EL (cell line): ENCODE measurements around the gene CHGA.

ENCODE experiments used
- DNase-seq: peaks from one replicate; pipeline ENCODE4 v3.0.0-alpha.2; 2016

CHGA gene, protein sequence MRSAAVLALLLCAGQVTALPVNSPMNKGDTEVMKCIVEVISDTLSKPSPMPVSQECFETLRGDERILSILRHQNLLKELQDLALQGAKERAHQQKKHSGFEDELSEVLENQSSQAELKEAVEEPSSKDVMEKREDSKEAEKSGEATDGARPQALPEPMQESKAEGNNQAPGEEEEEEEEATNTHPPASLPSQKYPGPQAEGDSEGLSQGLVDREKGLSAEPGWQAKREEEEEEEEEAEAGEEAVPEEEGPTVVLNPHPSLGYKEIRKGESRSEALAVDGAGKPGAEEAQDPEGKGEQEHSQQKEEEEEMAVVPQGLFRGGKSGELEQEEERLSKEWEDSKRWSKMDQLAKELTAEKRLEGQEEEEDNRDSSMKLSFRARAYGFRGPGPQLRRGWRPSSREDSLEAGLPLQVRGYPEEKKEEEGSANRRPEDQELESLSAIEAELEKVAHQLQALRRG

DNA sequence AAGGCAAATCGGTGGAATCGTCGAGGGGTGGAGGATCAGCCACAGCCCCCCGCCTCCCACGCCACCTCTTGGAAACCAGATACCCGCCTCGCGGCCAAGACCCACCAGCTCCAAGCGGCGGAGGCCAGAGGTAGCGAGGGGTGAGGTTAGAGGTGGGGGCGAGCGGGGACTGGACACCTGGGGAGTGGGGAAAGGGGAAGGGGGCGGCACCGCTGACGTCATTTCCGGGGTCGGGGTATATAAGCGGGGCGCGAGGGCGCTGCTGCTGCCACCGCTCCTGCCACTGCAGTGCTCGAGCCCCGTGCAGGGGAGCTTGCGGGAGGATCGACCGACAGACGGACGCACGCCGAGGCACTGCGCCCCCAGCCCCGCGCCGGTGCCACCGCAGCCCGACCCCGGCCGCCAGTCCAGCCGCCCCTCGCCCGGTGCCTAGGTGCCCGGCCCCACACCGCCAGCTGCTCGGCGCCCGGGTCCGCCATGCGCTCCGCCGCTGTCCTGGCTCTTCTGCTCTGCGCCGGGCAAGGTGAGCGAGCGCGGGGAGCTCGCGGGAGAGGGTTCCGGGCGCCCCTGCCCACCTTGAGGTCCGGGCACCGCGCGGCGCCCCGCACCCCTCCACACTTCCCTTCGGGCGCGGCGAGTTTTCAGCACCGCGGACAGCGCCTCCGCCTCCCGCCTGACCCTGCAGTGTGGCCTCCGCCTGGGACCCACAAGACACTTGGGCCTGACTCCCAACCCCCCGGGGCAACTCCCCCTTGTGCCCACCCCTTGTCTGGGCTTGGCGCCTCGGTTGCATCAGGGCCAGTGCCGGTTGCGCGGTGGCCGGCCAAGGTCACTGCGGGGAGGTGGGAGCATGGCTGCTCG is at the start of gene CHGA:
Gene CHGA, plus strand, starts transcription at position 268 of the 861 bp plus-strand sequence. Its CDS starts 210 bp downstream, at position 478.
- DNase-seq, result peak; percentile 12

DNA sequence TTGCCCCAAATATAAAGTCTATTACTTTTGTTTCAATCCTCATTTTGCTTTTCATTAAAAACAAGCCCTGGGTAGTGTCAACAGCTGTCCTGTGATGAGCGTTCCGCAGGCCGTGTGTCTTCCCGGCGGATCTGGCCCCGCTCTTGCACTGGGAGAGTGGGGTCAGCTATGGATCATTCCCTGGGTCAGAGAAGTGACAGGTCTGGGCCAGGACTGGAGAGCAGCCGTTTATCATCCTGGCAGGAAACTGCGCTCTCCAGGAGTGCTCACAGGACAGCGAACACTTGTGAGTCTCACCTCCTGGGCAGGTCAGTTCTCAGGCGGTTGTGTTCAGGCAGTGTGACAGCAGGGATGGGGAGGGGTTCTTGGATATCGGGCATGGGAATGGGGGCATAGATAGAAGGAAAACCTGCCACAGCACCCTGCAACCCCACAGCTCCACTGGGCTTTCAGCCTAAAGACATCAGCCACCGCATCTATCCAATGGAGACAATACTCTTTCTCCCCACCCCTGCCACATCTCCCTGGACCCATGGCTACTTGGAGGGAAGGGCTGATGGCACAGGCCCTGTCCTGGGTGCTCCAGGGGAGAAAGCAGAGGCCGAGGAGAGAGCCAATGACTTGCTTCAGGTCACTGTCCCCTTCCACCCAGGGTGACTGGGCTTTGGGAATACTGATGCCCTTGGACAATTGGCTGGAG is 47.8 kb upstream of the CHGA start:
- DNase-seq, result no peak

DNA sequence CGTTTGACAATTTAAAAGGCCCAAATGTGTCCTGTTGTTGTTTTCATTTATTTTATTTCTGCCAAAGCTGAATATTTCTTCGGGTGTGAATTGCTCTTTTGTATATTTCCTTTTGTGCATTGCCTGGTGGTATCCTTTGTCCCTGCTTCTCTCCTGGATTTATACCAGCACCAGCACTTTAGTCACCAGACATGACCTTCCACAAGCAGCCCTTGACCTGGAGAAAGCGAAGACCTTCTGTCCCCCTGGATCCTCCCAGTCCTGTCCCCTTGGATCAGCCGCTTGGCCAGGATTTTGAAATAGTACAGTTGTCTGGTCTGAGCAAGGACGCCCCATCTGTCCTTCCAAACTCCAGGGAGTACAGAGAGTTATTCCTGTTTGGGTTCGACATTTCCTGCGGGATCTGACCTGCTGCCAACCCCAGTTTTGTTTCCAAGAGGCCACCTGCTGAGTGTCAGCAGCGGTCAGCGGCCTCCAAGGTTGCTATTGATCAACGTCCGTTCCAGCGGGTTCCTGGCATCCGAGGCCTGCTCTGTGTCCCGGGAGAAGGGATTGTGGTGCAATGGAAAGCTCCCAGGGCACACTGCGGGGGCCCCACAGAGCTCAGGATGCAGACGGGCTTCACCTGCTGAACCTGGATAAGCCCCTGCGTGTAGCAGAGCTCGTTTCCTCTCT is 45.1 kb upstream of the CHGA start:
- DNase-seq, result no peak

DNA sequence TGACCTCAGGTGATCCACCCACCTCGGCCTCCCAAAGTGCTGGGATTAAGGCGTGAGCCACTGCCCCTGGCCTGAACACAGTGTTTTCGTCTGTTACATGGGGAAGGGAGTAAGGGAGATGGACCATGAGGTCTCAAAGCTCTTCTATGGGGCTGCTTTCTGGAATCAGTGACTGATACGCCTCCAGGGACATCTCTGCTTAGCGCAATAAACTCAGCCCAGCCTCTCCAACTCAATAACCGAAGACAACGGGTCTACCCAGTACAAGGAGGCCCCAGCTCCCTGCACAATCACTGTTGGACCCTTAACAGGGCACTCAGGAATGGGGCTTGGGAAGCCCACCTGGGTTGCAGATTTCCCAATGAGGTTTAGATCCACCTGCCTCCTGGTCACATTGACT is 42.6 kb upstream of the CHGA start:
- no peak for DNase-seq

DNA sequence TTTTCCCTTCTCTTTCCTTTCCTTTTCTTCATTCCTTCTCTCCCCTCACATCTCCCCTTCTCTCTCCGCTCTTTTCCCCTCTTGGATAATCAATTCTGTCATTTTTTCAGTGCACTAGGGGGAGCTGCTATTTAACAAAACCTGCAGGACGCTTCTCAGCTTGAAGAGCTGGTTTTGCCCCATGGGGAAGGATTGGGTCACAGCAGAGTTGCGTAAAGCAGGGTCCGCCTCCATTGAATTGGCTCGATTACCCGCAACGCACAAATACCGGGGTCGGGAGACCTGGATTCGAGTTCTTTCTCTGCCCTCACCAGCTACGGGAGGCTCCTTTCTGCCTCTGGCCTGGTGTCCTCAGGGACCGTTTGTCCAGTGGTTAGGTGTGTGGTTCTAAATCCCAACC is 42.1 kb upstream of the CHGA start:
- peak; percentile 16 for DNase-seq

DNA sequence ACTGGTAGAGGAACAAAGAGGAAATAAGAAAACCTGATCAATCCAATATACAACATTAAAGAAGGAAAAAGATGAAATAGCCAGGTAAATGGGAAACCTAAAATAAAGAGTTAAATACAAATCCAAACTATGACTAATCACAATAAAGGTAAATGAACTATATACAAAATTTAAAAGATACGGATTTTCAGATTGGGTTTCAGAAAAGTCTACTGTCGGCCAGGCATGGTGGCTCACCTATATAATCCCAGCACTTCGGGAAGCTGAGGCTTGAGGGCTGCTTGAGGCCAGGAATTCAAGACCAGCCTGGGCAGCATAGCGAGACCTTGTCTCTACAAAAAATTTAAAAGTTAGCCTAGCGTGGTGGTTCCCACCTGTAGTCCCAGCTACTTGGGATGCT is 39.9 kb upstream of the CHGA start:
- no peak for DNase-seq

DNA sequence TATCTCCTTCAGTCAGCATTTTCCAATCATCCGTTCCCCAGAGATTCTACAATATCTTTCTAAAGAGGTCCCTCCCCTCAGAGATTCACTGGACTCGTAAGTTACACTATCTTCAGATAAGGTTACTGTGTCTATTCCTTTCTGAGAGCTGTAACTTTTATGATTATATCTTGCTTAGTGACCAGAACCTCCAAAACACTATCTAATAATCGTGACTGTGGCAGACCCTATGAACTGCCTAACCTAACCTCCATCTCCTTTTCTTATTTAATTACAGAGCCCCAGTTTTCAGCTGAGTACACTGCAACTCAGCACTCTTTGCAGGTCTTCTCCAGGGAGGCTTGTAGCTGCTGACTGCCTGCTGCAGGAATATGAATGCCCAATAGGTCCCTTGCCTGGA is 38.5 kb upstream of the CHGA start:
- no peak for DNase-seq

DNA sequence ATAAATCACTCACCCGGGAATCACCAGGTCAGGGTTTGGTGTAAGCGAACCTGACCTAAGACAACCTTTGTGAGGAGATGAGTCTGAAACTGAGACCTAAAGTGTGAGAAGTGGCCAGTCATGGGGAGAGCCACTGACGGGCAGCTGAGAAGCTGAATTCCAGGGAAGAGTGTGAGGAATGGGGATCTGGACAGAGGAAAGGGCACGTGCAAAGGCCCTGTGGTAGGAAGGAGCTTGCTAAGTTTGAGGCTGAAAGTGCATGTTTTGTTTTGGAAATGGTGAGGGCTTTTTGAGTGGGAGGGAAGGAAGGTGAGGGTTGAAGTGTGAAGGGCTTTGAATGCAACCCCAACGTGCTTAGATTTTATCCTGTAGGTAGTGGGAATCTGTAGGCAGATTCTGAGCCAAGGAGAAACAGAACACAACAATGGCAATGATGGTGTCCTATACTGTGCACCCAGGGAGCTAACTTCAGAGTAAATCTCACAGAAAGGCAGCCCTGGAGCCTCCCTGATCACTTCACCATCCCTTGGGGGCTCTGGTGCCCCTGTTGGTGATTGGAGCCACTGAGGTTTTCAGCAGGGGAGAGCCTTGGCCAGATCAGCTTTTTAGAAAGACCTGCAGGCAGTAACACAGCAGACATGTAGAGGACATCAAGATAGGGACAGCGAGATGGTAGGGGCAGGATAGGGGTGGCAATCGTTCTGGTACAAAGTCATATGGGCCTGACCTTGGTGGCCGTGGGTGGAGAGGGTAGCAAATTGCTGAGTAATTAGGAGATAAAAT is 37.5 kb upstream of the CHGA start:
- no peak for DNase-seq

DNA sequence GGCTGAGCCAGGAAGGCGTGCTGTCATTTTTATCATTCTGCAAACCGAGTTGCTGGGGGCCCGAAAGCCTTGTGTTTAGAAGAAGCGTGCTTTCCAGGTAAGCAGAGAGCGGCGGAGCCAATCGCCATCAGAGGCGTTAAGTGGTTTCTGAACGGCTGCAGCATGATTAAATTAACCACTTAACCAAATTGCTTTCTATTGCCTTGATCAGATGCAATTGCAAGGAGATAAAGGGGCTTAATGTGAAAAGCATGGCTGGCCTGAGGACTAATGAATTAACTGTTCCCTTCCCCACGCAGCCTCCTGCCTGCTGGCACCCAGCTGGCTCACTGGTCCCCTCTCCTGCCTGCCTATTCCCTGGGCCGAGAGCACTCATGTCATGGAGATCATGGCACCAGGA is 36.6 kb upstream of the CHGA start:
- no peak for DNase-seq

DNA sequence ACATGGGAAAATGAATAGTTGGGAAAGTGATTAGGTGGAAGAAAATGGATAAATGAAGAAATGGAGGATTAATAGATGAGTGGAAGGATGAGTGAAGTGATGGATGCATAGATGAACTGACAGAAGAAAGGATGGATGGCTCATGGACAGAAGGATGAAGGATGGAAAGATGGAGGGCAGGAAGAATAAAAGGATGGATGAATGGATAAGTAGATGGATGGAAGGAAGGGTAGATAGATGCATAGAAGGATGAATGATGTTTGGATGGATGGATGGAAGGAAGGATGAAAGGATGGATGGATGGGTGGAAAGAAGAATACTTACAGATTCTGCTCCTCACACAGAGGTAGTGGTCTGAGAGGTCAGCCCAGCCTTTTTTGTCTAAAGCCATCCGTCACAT is 35.8 kb upstream of the CHGA start:
- no peak for DNase-seq

DNA sequence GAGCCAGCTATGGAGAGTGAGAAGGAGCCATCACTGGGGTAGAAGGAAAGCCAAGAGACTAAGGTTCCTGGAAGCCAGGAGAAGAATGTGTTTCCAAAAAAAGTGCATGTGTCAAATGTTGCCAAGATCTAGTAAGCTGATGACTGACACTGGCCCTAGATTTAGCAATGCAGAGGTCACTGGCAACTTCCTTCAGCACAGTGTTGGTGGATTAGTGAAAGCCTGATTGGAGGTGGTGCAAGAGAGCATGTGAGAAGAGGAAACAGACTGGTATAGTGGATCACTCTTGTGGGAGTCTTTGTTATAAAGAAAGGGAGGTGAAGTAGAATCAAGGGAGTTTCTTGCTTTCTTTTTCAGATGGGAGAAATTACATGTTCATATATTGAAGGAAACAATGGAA is 34.1 kb upstream of the CHGA start:
- DNase-seq, result no peak

DNA sequence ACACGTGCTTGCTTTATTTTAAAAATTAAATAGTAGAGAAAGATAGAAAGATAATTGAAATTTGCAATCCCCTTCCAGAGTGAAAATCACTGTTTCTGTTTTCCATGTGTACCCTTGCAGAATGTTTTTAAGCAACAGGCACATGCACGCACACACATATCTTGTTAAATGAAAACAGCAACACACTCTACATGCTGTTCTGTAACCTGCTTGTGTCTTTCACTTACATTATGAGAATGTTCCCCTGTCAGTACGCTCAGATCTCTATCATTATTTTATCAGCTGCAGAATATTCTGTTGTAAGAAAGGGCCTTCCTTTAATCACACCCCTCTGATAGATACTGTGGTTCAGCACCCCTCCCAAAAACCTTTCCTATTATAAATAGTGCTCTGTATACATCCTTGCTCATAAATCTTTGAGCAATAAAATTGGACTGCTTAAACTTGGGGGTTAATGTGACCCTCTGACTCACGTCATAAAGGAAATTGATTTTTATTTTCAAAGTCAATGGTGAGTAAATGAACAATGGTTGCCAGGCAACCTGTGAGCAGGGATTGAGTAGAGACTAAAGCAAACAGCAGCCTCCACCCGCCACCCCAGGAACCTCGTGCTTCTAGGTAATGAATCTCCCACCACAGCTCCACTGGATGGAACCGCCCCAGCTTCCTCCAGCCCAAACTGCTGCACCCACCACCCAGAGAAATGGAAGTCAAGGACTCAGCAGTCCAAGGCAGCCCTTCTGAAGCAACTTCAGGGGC is 31.9 kb upstream of the CHGA start:
- no peak for DNase-seq

DNA sequence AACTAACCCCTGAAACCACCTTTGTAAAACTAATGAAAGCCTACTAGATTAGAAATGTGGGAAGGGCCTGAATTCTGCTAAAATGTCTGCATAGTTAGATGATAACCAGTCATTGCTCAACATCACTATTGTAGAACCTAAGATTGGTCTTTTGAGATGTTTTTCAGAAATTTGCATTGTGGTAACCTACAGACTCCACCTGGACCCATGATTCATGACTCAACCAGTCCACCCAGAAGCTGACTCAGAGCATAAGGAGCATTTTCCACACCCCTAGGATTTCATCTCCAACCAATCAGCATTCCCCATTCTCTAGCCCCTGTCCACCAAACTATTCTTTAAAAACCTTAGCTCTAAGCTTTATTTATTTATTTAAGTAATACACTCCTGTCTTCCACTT is 30.4 kb upstream of the CHGA start:
- DNase-seq, result no peak

DNA sequence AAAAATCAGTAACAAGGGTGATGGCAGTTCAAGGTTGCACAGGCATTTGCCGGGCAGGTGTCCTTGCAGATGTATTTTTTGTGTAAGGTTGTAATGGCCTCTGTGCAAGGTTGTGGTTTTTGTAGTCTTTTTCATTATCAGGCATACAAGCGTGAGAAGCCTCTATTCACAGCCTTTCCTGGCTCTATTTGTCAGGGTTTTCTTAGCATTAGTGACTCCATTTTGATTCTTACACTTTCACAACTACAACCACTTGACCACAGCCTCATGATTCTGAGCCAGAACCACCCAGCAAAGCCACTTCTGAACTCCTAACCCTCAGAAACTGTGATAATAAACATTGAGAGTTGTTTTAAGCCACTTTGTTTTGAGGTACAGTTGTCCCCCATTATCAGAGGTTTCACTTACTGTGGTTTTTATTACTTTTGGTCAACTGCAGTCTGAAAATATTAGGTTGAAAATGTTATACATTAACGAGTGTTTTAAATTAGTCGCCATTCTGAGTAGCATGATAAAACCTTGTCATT is 27.5 kb upstream of the CHGA start:
- DNase-seq, result no peak

DNA sequence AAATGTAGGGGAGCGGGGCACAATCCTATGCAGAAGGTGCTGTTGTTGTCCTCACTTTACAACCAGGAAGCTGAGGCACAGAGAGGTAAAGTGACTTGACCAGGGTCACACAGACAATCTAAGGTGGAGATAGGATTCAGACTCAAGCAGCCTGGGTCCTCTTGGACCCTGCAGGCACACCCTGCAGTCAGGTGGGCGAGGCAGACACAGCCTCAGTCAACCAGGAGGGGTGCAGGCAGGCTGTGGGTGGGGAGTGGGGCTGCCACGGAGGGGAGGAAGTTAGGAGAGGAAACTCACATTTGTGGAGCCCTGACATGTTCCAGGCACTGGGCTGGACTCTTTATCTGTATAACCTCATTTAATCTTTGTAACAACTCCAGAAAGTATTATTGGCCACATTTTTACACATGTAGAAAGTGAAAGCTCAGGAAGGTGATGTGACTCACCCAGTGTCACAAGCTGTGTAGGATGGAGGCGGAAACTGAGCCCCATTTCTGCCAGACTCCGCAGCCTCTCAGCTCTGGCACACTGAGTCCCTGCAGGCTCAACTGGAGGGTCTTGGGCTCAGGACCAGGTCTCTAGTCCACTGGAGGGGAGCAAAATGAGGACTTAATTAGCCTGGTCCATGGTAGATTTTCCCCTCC is 24.9 kb upstream of the CHGA start:
- DNase-seq, result no peak

DNA sequence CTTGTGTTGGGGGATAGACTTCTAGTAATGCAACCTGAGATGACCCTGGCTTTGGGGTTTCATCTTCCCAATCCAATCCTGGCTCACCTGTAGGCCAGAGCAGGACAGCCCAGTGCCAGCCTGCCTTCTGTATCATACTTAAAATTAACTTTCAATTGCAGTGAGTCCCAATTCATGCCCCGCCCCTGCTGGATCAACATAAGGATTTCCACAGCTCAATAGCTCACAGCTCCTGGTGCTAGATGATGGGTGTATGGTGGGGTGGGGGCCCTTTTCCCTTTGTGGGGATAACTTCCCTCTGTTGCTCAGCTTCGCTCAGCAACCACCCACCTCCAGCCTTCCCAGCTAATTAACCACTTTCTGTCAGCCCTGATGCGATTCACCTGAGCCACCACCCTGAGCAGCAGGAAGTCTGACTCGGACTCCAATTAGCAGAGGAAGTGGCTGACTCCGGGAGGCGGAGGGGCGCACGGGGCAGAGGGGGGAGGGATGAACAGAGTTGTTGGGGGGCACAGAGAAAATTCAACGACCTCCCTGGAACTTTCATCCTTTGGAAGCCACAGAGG is 24.3 kb upstream of the CHGA start:
- DNase-seq, result no peak

DNA sequence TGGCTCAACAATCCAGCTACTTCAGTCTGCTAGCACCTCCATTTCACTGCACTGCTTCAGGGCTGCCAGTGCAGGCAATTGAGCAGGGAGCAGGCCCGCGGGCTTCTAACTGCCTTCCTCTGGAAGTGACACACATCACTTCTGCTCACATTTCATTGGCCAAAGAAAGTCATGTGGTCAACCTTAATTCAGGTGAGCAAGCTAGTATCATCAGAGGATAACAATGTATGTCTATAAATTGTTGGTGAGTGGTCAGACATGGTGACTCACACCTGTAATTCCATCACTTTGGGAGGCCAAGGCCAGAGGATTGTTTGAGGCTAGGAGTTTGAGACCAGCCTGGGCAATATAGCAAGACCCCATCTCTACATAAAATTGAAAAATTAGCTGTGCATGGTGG is 22.3 kb upstream of the CHGA start:
- no peak for DNase-seq

DNA sequence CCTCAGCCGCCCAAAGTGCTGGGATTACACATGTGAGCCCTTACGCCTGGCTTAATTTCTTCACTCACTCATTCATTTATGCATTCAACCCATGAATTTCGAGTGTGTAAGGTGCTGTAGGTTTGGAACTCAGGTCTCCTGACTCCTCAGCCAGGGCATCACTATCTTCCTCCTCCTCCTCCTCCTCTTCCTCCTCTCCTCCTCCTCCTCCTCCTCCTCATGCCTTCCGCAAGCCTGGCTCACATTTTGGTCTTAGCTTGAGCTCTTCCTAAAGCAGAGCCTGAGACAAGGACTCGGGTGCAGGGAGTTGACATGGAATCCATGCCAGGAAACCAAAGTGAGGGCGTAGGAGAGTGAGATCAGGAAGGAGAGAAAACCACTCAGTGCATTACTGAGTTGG is 20.8 kb upstream of the CHGA start:
- no peak for DNase-seq

DNA sequence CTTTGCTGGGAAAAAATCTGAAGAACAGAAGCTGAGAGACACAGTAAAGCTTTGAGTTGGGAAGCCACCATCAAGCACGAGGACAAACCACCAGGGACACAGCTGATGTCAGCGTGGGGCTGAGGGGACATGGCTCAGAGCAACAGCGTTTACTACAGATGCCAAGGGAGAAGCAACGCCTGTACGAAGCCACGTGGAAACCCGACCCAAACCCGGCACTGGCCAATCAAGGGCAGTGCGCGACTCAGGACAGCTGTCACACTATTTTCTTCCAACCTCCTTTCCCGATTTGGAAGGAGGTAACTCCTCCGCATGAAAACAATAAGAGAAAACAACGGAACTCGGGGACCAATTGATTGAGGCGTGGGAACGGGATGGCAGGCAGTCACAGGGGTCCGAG is 20.2 kb upstream of the CHGA start:
- DNase-seq, result no peak

DNA sequence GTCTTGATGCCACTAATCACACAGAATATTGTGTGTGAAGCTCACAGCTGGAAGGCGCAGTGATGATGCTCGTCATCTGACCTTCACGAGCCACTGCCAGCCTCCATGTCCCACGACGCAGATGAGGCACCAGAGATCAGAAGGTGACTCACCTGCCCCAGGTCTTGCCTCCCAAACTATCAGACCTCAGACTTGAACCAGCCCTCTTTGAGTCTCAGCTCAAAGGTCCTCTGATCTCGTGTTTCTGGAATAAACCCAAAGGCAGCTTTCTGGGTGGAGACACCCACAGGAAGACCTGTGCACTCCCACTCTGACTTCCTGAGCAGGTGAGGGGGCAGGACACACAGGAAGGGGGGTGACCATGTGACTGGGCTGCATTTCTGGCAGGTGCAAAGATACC is 19.6 kb upstream of the CHGA start:
- no peak for DNase-seq
